HG02943 (cell line): ENCODE measurements around the gene PXN.
"Not testable (repeated sequence)": the region's sequence is repeated elsewhere in the genome, so short reads cannot be mapped to it uniquely, and the experiment has no call there.

Experiments
- ATAC-seq: cut with Tn5 transposase; IDR thresholded peaks from one replicate; pipeline ENCODE4 v1.9.1; 2021; ENCODE audit warnings: mild to moderate bottlenecking, low read depth, moderate library complexity; ENCODE audit not compliant: unreplicated experiment

The PXN gene

GRCh38 chr12:120212301-120212700 lies 53.2 kb downstream of the PXN start:
- ATAC-seq, result no peak

GRCh38 chr12:120211904-120212283 lies 53.6 kb downstream of the PXN start:
- ATAC-seq, result no peak

DNA sequence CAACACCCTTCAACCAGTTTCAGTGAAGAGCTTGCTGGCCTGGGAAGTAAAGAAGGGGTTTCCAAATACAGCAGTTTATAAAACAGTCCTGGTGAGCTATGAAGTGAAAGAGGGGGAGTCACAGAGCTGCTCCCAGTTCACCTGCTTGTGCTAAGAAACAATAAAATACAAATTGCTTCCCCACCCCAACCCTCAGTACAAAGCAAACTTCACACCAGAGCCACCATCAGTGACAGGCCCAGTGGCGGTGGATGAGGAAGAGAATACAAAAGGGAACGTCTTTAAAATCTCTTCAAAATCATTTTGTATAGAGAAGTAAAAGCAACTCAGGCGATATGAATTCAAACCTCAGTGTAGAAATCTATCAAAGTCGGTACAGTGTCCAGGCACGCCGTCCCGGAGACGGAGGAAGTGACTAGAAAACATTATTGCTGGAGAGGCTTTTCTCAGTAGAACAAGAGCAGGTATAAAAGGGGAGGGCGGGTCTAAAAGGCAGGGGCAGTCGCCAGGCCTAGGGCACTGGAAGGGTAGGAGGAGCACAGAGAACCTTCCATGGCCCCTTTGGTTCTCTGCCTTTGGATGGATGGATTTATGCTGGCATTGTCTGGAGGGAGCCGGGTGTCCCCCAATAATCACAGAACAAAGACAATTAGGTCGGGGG lies 54.2 kb downstream of the PXN start:
- ATAC-seq, result no peak

- ATAC-seq, result no peak
Observed at GRCh38 chr12:120209851-120210250, 55.7 kb downstream of the PXN start.

DNA sequence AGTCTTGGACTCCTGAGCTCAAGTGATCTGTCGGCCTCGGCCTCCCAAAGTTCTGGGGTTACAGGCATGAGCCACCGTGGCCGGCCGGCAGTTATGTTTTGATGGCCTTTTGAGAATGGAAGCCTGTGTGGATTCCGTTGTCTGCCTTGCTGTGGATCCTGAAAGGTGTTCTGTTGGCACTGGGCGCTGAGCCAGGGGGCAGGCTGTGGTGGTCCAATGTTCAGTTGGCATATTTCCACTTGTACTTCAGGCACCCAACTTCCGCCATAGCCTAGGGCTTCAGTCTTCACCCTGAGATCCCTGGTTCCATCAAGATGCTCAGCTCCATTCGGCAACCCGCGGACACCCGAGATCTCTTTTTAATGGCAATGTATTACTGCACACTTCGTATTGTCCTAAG lies 58.3 kb downstream of the PXN start:
- no peak for ATAC-seq

DNA sequence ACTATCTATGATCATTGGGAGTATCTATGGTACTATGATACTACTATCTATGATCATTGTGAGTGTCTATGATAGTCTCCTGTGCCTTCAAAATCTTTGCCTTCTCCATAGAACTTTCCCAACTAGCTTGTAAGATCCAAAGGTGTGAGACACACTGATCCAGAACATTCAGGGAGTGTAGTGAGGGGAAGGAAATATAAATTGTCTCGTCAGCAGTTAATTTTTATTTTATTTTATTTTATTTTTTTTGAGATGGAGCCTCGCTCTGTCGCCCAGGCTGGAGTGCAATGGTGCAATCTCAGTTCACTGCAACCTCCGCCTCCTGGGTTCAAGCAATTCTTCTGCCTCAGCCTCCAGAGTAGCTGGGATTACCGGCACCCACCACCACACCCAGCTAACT lies 58.7 kb downstream of the PXN start:
- ATAC-seq, result not testable (repeated sequence)

- no peak for ATAC-seq
Observed at GRCh38 chr12:120206228-120206627, 59.3 kb downstream of the PXN start.

DNA sequence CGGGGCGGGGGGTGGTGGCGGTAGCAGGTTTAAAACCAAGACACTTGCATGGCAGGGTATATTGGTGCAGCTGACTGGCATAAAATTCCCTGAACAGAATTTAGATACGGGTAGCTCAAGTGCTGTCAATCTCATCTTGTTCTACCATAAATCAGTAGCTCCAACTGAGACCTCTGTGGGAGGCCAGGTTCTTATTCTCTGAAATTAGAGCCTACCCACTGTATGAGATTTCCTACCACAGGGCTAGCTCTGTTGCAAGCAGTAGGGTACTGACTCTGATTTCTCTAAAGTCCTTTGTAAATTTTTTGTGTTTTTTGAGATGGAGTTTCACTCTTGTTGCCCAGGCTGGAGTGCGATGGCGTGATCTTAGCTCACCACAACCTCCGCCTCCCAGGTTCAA lies 61.4 kb downstream of the PXN start:
- no peak for ATAC-seq

- ATAC-seq, result no peak
Observed at GRCh38 chr12:120200364-120200800, 65.1 kb downstream of the PXN start.

GRCh38 chr12:120199595-120200306 lies 65.8 kb downstream of the PXN start:
- no peak for ATAC-seq

- ATAC-seq, result no peak
Observed at GRCh38 chr12:120199025-120199424, 66.5 kb downstream of the PXN start.

GRCh38 chr12:120197542-120197887 lies 68.0 kb downstream of the PXN start:
- ATAC-seq, result no peak

- not testable (repeated sequence) for ATAC-seq
Observed at GRCh38 chr12:120196817-120197541, 68.6 kb downstream of the PXN start.

- no peak for ATAC-seq
Observed at GRCh38 chr12:120196363-120196762, 69.2 kb downstream of the PXN start.

DNA sequence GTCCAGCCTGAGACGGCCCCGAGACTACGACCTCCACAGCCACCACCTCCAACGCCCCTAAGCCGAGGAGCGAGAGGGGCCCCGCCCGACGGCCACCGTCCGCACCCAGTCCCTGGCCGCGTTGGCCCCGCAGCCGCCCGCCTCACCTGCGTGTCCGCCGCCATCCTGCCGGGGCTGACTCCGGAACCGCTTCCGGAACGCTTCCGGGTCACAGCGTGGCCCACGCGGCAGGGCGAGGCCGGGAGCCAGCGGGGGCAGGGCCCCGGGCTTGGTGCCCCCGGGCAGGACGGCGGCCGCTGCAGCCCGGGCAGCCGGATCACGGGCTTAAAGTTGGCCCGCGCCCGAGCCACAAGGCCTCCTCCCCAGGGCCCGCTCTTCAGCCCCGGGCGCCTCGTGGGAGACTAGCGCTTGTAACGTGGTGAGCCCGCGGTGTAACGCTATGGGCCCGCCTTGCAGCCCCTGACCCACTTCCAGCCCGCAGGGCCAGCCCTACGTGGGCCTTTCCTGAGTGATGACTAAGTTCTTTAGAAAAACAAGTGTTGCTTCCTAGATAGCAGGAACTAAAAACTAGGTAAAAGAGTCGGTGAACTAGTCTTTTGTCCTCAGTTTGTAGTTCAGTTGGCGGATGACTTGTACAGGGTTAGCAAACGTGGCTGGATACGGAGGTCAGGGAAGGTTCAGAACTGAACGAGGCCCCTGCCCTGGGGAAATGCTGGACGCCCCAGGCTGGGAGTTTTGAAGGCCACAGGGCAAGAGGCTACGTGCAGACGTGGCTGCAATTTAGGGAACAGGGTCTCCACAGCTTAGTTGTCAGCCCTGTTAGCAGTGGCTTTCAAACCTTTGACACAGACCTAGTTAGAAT lies 70.8 kb downstream of the PXN start, which contains the start of gene GCN1:
GCN1 (minus strand) TSS at position 182 of the 862 bp plus-strand sequence; CDS start at position 164, 18 bp downstream.
- no peak for ATAC-seq

- no peak for ATAC-seq
Observed at GRCh38 chr12:120194226-120194533, 71.3 kb downstream of the PXN start.

DNA sequence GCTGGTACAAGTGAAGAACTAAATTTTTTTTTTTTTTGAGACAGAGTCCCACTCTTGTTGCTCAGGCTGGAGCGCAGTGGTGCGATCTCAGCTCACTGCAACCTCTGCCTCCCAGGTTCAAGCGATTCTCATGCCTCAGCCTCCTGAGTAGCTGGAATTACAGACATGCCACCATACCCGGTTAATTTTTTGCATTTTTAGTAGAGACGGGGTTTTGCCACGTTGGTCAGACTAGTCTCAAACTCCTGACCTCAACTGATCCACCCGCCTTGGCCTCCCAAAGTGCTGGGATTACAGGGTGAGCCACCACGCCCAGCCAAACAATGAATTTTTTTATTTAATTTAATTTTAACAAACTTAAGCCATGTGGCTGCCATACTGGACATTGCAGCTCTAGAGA lies 72.2 kb downstream of the PXN start:
- not testable (repeated sequence) for ATAC-seq

DNA sequence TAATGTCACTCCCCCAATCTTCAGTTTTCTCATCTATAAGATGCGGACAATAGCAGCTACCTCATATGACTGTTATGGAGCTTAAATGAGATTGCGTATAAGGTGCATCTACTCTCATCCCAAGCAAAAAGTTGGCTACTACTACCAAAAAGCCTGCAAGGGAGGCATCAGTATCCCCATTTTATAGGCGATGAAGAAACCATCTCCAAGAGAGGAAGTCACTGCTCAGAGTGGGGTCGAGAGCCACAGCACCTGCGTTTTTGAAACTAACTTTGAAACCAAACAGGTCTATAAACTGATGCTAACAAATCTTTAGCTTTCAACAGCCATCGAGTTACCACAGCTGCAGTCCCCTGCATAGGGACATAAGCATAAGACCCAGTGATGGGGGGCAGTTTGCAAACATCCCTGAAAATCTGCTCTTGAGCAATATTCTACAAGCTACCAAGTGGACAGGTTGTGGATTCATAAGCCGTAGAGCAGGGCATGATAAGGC lies 74.5 kb downstream of the PXN start:
- ATAC-seq, result no peak

GRCh38 chr12:120190386-120190785 lies 75.1 kb downstream of the PXN start:
- ATAC-seq, result no peak

- ATAC-seq, result no peak
Observed at GRCh38 chr12:120186654-120187053, 78.9 kb downstream of the PXN start.

DNA sequence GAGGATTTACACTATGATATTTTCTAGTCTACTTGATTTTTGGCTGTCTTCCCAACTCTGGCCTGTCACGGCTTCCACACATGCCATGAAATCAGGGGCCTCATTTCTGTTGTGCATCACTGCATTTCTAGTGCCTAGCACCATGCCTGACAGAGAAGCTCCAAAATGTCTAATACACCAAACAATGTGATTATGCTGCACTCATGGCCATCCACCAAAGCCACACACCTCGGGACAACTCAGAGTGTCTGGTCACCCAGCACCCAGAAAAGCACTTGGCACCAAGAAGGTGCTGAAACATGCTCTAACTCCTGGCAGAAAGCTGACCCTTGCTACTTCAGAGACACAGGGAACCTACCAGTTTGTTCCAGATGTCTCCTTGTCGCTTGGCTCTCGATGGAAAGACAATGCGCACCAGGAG lies 82.3 kb downstream of the PXN start:
- no peak for ATAC-seq
